WTC11 (cell line): ENCODE measurements around the gene MAST4. TPM values are rescaled to one million over a fixed set of nuclear protein-coding genes. Genes with fewer than 3 reads are reported as not detected.

Experiments
- ATAC-seq: fragments of 200-7000 bp; cut with Tn5 transposase; 2 replicates; pipeline ENCODE4 v1.10.0; 2021; ENCODE audit warnings: mild to moderate bottlenecking, moderate library complexity
- CTCF ChIA-PET: fragments of 300-600 bp; sonication (Branson Sonifier 250); formaldehyde crosslinking; loops from one replicate; lab custom pipeline; 2021; ENCODE audit warnings: antibody characterized with exemption; lab: Charles Lee
- POLR2A ChIA-PET: fragments of 350-600 bp; sonication (Branson Sonifier 250); formaldehyde crosslinking; loops from one replicate; lab custom pipeline; 2021; ENCODE audit warnings: antibody characterized with exemption; lab: Charles Lee
- DNase-seq: peaks from one replicate; pipeline ENCODE4 v3.0.0; 2021; ENCODE audit warnings: low spot score
- H3K27ac Mint-ChIP-seq: 2 replicates; pipeline ENCODE4 v1.8.0; 2021; ENCODE audit warnings: mixed read lengths
- H3K27me3 Mint-ChIP-seq: 2 replicates; pipeline ENCODE4 v1.8.0; 2021; ENCODE audit warnings: low read depth, mild to moderate bottlenecking, moderate library complexity, mixed read lengths
- H3K36me3 Mint-ChIP-seq: 2 replicates; pipeline ENCODE4 v1.8.0; 2021; ENCODE audit warnings: mixed read lengths
- H3K4me1 Mint-ChIP-seq: 2 replicates; pipeline ENCODE4 v1.8.0; 2022; ENCODE audit warnings: mixed read lengths
- H3K4me3 Mint-ChIP-seq: 2 replicates; pipeline ENCODE4 v1.8.0; 2021; ENCODE audit warnings: mild to moderate bottlenecking, moderate library complexity, mixed read lengths
- H3K9me3 Mint-ChIP-seq: 2 replicates; pipeline ENCODE4 v1.8.0; 2021; ENCODE audit warnings: mixed read lengths
- AR ChIP-seq: fragments of 250-450 bp; sonication (Bioruptor Pico); IDR thresholded peaks from 2 replicates; pipeline ENCODE4 v1.9.0; 2021; ENCODE audit warnings: mild to moderate bottlenecking
- ATF1 ChIP-seq: sonication (generic); formaldehyde crosslinking; IDR thresholded peaks from 2 replicates; pipeline ENCODE4 v1.8.1; 2023; ENCODE audit warnings: mild to moderate bottlenecking, moderate library complexity, missing genetic modification reagents
- CBFB ChIP-seq: sonication (generic); formaldehyde crosslinking; IDR thresholded peaks from 2 replicates; pipeline ENCODE4 v1.8.1; 2022; ENCODE audit warnings: mild to moderate bottlenecking, low read depth, missing genetic modification reagents
- CREB1 ChIP-seq: sonication (generic); formaldehyde crosslinking; IDR thresholded peaks from 2 replicates; pipeline ENCODE4 v1.8.0; 2023; ENCODE audit warnings: mild to moderate bottlenecking, missing genetic modification reagents
- CREM ChIP-seq: sonication (generic); formaldehyde crosslinking; IDR thresholded peaks from 2 replicates; pipeline ENCODE4 v1.8.1; 2022; ENCODE audit warnings: mild to moderate bottlenecking, missing genetic modification reagents, moderate library complexity
- FOXK1 ChIP-seq: sonication (generic); formaldehyde crosslinking; IDR thresholded peaks from 2 replicates; pipeline ENCODE4 v1.8.0; 2022; ENCODE audit warnings: mild to moderate bottlenecking, moderate library complexity, missing genetic modification reagents
- GRHL2 ChIP-seq: fragments of 250-450 bp; sonication (Bioruptor Pico); IDR thresholded peaks from 2 replicates; pipeline ENCODE4 v1.8.0; 2022; ENCODE audit warnings: mild to moderate bottlenecking, moderate library complexity; ENCODE audit not compliant: insufficient replicate concordance, severe bottlenecking
- GTF2I ChIP-seq: fragments of 250-450 bp; sonication (Bioruptor Pico); conservative IDR thresholded peaks from 2 replicates; pipeline ENCODE4 v1.4.0; 2021; ENCODE audit warnings: mild to moderate bottlenecking
- JAZF1 ChIP-seq: fragments of 250-450 bp; sonication (Bioruptor Pico); IDR thresholded peaks from 2 replicates; pipeline ENCODE4 v1.9.0; 2021; ENCODE audit warnings: moderate library complexity, mild to moderate bottlenecking, inconsistent platforms
- JUN ChIP-seq: sonication (generic); formaldehyde crosslinking; IDR thresholded peaks from 2 replicates; pipeline ENCODE4 v1.8.0; 2023; ENCODE audit warnings: mild to moderate bottlenecking, missing genetic modification reagents
- NFATC4 ChIP-seq: fragments of 250-450 bp; sonication (Bioruptor Pico); IDR thresholded peaks from 2 replicates; pipeline ENCODE4 v1.9.0; 2021; ENCODE audit warnings: mild to moderate bottlenecking
- NR3C1 ChIP-seq: sonication (generic); formaldehyde crosslinking; conservative IDR thresholded peaks from 2 replicates; pipeline ENCODE4 v1.8.1; 2023; ENCODE audit warnings: low read depth, mild to moderate bottlenecking, missing genetic modification reagents
- SP1 ChIP-seq: sonication (generic); formaldehyde crosslinking; conservative IDR thresholded peaks from 2 replicates; pipeline ENCODE4 v1.8.1; 2022; ENCODE audit warnings: missing genetic modification reagents
- TEAD4 ChIP-seq: sonication (generic); formaldehyde crosslinking; IDR thresholded peaks from 2 replicates; pipeline ENCODE4 v1.8.0; 2022; ENCODE audit warnings: mild to moderate bottlenecking, missing genetic modification reagents
- ZNF396 ChIP-seq: fragments of 250-450 bp; sonication (Bioruptor Pico); IDR thresholded peaks from 2 replicates; pipeline ENCODE4 v1.8.0; 2021; ENCODE audit warnings: mild to moderate bottlenecking, moderate library complexity, borderline replicate concordance
- ZSCAN18 ChIP-seq: fragments of 250-450 bp; sonication (Bioruptor Pico); IDR thresholded peaks from 2 replicates; pipeline ENCODE4 v2.1.2; 2022; ENCODE audit warnings: mild to moderate bottlenecking, moderate library complexity
- total RNA-seq: library from RNA; stranded (reverse); gene quantifications from 3 replicates; pipeline ENCODE4 v1.2.3, GENCODE V29; 2021
- TF ChIP-seq, protein P1 (sequence below): sonication (generic); formaldehyde crosslinking; IDR thresholded peaks from 2 replicates; pipeline ENCODE4 v1.8.0; 2023; ENCODE audit warnings: mild to moderate bottlenecking, missing genetic modification reagents
- TF ChIP-seq, protein P2 (sequence below): fragments of 250-450 bp; sonication (Bioruptor Pico); IDR thresholded peaks from 2 replicates; pipeline ENCODE4 v1.9.0; 2021; ENCODE audit warnings: moderate library complexity, mild to moderate bottlenecking, inconsistent platforms, borderline replicate concordance

MAST4 gene
- total RNA-seq, 1 experiment from 2014 or later = 8.0 TPM

- no peak overlapping the region for H3K4me3 Mint-ChIP-seq
- ChIA-PET CTCF (interaction anchor here (0.9 to 1.4 kb wide), 3 partner anchors 49 to 107 kb away, joined by 3 to 4 read pairs (median 3); no protein-coding TSS in a partner anchor), POLR2A (interaction anchor here (0.7 to 0.8 kb wide), 2 partner anchors 23 to 42 kb away, joined by 3 read pairs; no protein-coding TSS in a partner anchor)
- H3K4me1 Mint-ChIP-seq = peaks cover 24% of the 10 kb centered on the region
- H3K27me3 Mint-ChIP-seq = no peaks in the 10 kb centered on the region
- peak; percentile 39 for DNase-seq
- no peaks in the 10 kb centered on the region for H3K36me3 Mint-ChIP-seq
- H3K9me3 Mint-ChIP-seq = no peaks in the 10 kb centered on the region
- ATAC-seq = peak; percentile 95
- peak overlapping the region; percentile 84 for H3K27ac Mint-ChIP-seq
- TF ChIP-seq FOXK1 (CRISPR knock-in tag) (no peak), GRHL2 (CRISPR knock-in tag) (no peak), SP1 (no peak), NR3C1 (CRISPR knock-in tag) (no peak), ATF1 (no peak), ZNF396 (no peak), AR (CRISPR knock-in tag) (no peak), JAZF1 (no peak), CREM (CRISPR knock-in tag) (no peak), JUN (no peak), CBFB (no peak), TEAD4 (CRISPR knock-in tag) (no peak), GTF2I (no peak), CREB1 (CRISPR knock-in tag) (no peak), ZSCAN18 (CRISPR knock-in tag) (no peak), NFATC4 (CRISPR knock-in tag) (no peak)
- TF ChIP-seq, protein P1, sequence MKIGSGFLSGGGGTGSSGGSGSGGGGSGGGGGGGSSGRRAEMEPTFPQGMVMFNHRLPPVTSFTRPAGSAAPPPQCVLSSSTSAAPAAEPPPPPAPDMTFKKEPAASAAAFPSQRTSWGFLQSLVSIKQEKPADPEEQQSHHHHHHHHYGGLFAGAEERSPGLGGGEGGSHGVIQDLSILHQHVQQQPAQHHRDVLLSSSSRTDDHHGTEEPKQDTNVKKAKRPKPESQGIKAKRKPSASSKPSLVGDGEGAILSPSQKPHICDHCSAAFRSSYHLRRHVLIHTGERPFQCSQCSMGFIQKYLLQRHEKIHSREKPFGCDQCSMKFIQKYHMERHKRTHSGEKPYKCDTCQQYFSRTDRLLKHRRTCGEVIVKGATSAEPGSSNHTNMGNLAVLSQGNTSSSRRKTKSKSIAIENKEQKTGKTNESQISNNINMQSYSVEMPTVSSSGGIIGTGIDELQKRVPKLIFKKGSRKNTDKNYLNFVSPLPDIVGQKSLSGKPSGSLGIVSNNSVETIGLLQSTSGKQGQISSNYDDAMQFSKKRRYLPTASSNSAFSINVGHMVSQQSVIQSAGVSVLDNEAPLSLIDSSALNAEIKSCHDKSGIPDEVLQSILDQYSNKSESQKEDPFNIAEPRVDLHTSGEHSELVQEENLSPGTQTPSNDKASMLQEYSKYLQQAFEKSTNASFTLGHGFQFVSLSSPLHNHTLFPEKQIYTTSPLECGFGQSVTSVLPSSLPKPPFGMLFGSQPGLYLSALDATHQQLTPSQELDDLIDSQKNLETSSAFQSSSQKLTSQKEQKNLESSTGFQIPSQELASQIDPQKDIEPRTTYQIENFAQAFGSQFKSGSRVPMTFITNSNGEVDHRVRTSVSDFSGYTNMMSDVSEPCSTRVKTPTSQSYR = no peak
- TF ChIP-seq, protein P2, sequence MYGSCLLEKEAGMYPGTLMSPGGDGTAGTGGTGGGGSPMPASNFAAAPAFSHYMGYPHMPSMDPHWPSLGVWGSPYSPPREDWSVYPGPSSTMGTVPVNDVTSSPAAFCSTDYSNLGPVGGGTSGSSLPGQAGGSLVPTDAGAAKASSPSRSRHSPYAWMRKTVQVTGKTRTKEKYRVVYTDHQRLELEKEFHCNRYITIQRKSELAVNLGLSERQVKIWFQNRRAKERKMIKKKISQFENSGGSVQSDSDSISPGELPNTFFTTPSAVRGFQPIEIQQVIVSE (CRISPR knock-in tag) = no peak
Measured at GRCh38 chr5:67058998-67059743, 463.0 kb downstream of the MAST4 start.
